Renal pelvis (tissue), 4 donors: Measurements from ENCODE around the gene CTDP1. TPM values are rescaled to one million over a fixed set of nuclear protein-coding genes. Genes with fewer than 3 reads are reported as not detected.
"Not testable (repeated sequence)": the region's sequence is repeated elsewhere in the genome, so short reads cannot be mapped to it uniquely, and the experiment has no call there.

Experiments used
- DNase-seq: peaks from one replicate; pipeline ENCODE4 v3.0.0-alpha.2; 2013
- polyA plus RNA-seq, 3 donors: library from polyadenylated mRNA; unstranded; fragments of 120-200 nt; gene quantifications; one replicate each; pipeline ENCODE4 v1.2.1, GENCODE V29; 2013; ENCODE audit not compliant: insufficient read length in 3 of 3

CTDP1 gene
- polyA plus RNA-seq, 3 donors, result 12.9 to 17.4 (median 16.0) TPM

- DNase-seq, result no peak
Measured at GRCh38 chr18:79681484-79682387, 2.1 kb downstream of the CTDP1 start.

DNA sequence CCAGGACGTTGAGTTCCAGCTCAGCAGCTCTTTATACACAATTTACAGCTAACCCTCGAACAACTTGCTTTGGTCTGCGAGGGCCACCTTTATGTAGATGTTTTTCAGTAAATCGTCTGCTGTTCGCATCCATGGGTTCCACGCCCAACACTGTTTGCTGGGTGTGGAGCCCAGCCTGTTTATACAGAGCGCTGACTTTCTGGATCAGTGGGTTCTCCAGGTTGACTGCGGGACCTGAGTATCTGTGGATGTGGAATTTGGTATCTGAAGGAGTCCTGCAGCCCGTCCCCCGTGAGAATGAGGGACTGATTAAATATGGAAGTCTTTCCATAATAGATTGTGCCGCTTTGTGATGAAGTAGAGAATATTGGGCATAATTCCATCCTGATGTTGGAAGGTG is 2.9 kb downstream of the CTDP1 start:
- DNase-seq, result no peak

GRCh38 chr18:79682894-79683625 is 3.5 kb downstream of the CTDP1 start:
- no peak for DNase-seq

- no peak for DNase-seq
Measured at GRCh38 chr18:79683626-79684282, 4.2 kb downstream of the CTDP1 start.

- no peak for DNase-seq
Measured at GRCh38 chr18:79684283-79684631, 4.7 kb downstream of the CTDP1 start.

DNA sequence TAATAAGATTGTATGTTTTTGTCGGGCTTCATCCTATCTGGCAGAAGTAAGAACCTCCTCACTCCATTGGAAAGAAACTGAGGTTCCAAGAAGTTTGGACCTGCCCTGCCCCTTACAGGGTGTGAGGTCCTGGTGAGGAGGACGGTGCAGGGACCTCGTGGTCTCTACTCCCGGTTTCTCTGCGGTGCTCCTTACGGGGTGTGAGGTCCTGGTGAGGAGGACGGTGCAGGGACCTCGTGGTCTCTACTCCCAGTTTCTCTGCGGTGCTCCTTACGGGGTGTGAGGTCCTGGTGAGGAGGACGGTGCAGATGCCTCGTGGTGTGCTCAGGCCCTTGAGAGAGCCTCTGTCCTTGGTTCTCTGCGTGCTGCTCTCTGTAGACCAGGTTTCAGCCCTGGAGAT is 5.2 kb downstream of the CTDP1 start:
- DNase-seq, result no peak

DNA sequence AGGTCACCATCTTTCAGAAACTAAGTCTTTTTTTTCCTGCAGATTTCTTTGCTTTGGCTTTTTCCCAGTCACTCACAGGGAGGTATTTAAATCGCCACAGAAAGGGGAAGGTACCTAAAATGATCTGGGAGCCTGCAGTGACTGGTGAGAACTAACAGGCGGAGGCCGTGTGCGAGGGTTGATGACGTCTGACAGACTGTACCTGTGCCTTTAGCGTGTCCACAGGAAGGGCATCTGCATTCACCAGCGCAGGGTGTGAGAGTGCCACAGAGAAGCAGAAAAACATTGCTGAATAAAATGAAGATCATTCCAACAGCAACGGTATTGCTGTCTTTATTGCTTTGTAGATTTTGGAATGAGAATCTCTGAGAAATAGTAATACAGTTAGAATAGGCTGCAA is 5.7 kb downstream of the CTDP1 start:
- DNase-seq, result no peak

DNA sequence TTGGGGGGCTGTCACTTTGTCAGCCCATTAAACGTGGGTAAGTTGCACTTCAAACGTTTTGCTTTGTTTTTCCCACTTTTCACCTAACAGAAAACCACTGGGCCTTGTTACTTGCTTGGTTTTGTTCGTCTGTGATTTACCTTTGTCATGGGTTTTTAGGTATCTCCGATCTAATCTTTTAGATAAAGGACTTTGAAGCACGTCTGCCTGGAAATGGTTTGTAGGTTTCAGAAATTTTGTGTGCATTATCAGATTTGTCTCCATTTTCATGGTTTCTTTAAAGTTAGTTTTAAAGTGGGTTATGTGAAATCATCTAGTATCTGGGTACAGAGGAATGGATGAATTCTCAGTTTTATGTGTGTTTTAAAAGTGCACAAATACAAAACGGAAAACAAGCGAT is 6.4 kb downstream of the CTDP1 start:
- no peak for DNase-seq

DNA sequence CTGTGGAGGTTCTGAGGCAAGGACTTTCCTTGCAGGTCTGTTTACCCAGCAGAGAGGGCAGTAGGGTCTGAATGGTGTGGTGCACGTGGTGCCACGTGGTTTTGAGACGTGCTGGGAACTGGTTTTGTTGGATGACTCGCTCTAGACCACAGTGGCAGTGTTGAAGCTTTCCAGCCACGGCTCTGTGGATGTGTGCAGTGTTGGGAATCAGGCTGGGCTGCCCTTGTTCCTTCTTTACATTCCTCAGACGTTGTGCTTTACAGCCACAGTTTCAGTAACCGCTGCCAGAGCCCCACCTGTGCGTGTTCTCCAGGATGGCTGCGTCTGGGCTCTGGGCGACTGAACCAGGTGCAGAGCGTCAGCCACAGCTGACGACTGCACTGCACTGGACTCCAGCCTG is 8.2 kb downstream of the CTDP1 start:
- no peak for DNase-seq

- DNase-seq, result no peak
Measured at GRCh38 chr18:79690071-79690470, 10.5 kb downstream of the CTDP1 start.

GRCh38 chr18:79690586-79691482 is 11.2 kb downstream of the CTDP1 start:
- no peak for DNase-seq

DNA sequence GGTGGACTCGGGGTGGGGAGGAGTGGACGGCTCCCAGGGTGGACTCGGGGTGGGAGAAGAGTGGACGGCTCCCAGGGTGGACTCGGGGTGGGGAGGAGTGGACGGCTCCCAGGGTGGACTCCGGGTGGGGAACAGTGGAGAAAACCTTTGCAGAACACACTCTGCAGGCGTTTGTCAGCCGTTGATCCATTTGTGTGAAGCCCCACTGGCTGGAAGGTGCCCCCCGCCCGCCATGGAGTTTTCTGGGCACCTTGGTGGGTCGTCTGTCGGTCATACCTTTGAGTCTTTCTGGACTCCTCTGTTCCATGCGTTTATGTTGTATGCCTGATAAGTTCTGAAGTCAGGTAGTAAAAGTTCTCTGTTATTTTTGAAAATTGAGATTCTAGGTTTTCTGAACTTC is 12.5 kb downstream of the CTDP1 start:
- DNase-seq, result no peak

DNA sequence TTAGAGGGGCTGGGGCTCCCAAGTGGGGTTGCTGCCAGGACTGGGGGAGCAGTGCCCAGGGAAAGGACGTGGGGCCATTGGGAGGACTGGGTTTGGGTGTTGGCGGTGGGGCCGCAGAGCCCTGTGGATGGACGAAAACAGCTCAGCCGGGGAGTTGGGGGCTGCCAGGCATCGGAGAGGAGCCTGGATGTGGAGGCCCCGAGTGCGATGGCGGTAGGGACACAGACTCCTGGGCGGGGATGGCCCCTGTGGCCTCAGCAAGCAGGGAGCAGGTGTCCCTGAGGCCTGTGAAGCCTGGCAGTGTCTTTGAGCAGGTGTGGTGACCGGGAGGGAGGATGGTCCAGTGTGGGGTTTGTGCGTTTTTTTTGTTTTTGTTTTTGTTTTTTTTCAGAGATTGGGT is 13.3 kb downstream of the CTDP1 start:
- no peak for DNase-seq

- DNase-seq, result no peak
Measured at GRCh38 chr18:79693561-79694205, 14.1 kb downstream of the CTDP1 start.

- not testable (repeated sequence) for DNase-seq
Measured at GRCh38 chr18:79694206-79694894, 14.7 kb downstream of the CTDP1 start.

DNA sequence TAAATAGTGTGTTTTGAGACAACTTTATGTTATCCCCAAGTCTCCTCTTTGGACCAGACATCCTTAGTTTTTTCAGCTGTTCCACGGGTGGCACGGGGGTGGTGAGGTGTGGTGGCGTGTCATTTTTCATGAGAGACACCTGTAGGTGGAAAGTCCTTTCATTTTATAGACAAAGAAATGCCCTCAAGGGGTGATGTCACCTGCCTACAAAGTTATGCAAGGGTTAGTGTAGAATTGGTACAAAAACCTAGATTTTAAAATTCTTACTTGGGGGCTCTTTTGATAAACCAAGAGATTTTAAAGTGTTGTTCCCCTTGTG is 15.3 kb downstream of the CTDP1 start:
- DNase-seq, result no peak

- DNase-seq, result no peak
Measured at GRCh38 chr18:79695269-79695668, 15.7 kb downstream of the CTDP1 start.

DNA sequence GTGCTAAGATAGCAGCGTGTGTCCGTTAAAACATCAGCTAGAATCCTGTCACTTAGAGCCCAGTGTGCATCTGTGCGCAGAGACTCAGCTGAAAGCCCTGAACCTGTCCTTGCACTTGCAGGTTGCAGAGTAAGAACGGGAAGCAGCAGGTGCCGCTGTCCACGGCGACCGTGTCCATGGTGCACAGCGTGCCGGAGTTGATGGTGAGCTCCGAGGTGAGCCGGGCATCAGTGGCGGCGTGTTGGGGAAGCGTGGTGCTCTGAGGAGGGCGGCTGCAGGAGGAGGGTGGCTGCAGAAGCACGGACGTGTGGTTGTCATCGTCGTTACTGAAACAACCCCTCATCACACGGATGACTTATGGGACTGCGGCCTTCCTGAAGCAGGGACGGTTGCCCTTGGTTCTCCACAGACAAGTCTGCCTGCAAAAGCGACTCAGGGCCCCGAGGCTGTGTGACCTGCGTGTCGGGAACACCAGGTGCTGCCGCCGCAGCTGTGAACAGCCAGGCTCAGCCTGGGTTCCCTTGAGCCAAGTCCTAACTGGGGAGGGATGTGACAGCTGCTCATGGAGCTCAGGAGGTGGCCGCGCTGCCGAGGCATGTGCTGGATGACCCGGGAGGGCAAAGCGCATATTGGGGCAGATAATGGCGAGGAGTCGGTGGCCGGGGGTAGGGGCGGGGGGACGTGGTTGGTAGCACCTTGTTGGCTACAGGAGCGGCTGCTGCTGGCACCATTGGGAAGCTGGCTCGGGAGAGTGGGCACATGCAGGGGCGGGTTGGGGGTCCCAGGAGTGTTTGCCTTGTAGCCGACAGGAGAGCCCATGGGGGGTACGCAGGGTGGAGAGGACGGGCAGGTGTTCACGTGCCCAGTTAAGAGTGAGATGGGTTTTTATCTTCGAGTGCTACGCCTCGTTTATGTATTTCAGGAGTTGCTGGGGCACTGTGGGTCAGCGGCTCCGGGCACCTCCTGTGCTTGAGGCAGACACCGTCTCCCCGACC is 16.6 kb downstream of the CTDP1 start:
- no peak for DNase-seq

DNA sequence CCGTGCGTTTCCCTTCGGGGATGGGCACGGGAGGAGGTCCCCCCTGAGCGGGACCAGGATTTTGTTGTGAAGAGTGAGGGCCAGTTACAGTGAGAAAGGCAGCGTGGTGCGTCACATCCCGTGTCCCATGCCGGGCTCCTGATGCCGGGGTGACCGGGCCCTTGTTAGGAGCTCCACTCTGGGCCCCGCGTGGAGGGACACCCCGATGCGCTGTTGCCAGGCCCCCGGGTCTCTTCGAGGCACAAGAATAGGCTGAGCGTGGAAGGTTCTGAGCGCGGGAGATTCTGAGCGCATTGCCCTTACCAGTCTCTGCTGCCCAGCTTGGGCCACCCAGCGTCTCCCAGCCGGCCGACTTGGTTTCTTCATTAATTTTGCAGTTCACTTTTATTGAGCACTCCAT is 17.6 kb downstream of the CTDP1 start:
- no peak for DNase-seq

GRCh38 chr18:79697976-79698375 is 18.4 kb downstream of the CTDP1 start:
- DNase-seq, result no peak
